A549 (cell line): ENCODE results near the gene PIP4K2A. TPM values are rescaled to one million over a fixed set of nuclear protein-coding genes. Genes with fewer than 3 reads are reported as not detected.
A peak's percentile ranks its signal among the peaks of the same experiment; 100 is the strongest.
"Not testable (repeated sequence)": the region's sequence is repeated elsewhere in the genome, so short reads cannot be mapped to it uniquely, and the experiment has no call there.

ENCODE experiments used
- ATAC-seq, 2 experiments: fragments of 200-7000 bp in 1 of 2; fragments of >200 bp in 1 of 2; cut with Nextera tagmentation in 1 of 2; cut with Tn5 transposase in 1 of 2; 3 replicates each; pipeline versions ENCODE4 v1.8.0 to v1.9.1; 2018 to 2020; ENCODE audit warnings: mild to moderate bottlenecking in 1 of 2, moderate library complexity in 1 of 2
- CTCF ChIA-PET: fragments of 300-600 bp; sonication (Branson Sonifier 250); formaldehyde crosslinking; extraction: SDS; loops from one replicate; lab custom pipeline; 2021; ENCODE audit warnings: antibody characterized with exemption, inconsistent platforms; lab: Yijun Ruan, JAX
- POLR2A ChIA-PET: fragments of 350-600 bp; formaldehyde crosslinking; extraction: SDS; loops from one replicate; lab custom pipeline; 2021; ENCODE audit warnings: antibody characterized with exemption, inconsistent platforms; lab: Yijun Ruan, JAX
- DNase-seq, 2 experiments: peaks; one replicate each; pipeline versions ENCODE4 v3.0.0 to v3.0.0-alpha.2; 2011 to 2016; ENCODE audit warnings: low read depth in 1 of 2, low spot score in 1 of 2
- FAIRE-seq: peaks from 2 replicates; lab custom pipeline; 2011; peaks lifted over from hg19 to GRCh38; lab: Jason Lieb, UNC
- H3K27ac ChIP-seq, 2 experiments: fragments of >200 bp; sonication (Bioruptor Twin); formaldehyde crosslinking; 3 replicates each; pipeline ENCODE4 v1.5.1; 2016 to 2017
- H3K4me1 ChIP-seq: fragments of >200 bp; sonication (Bioruptor Twin); formaldehyde crosslinking; 3 replicates; pipeline ENCODE4 v1.6.1; 2016
- H3K4me2 ChIP-seq: fragments of >200 bp; sonication (Bioruptor Twin); formaldehyde crosslinking; 3 replicates; pipeline ENCODE4 v1.6.1; 2016
- H3K4me3 ChIP-seq: fragments of >200 bp; sonication (Bioruptor Twin); formaldehyde crosslinking; 3 replicates; pipeline ENCODE4 v1.5.1; 2016
- H3K9me3 ChIP-seq: fragments of >200 bp; sonication (Bioruptor Twin); formaldehyde crosslinking; 3 replicates; pipeline ENCODE4 v1.6.1; 2016
- BCL3 ChIP-seq: fragments of >200 bp; sonication (Bioruptor Twin); formaldehyde crosslinking; IDR thresholded peaks from 3 replicates; pipeline ENCODE4 v1.6.1; 2016
- CBX2 ChIP-seq: fragments of 200-600 bp; sonication (generic); IDR thresholded peaks from 2 replicates; pipeline ENCODE4 v1.6.1; 2016; ENCODE audit warnings: low read depth, mild to moderate bottlenecking, borderline replicate concordance
- CHD2 ChIP-seq: fragments of 150-350 bp; IDR thresholded peaks from 2 replicates; pipeline ENCODE4 v1.6.1; 2014; ENCODE audit warnings: low read length; ENCODE audit not compliant: partially characterized antibody
- ELK1 ChIP-seq: fragments of 150-350 bp; IDR thresholded peaks from 2 replicates; pipeline ENCODE4 v1.6.1; 2014; ENCODE audit warnings: low read depth, mild to moderate bottlenecking, low read length
- ESRRA ChIP-seq: fragments of 150-350 bp; IDR thresholded peaks from 2 replicates; pipeline ENCODE4 v1.6.1; 2014; ENCODE audit warnings: mild to moderate bottlenecking, low read length, borderline replicate concordance
- GATA3 ChIP-seq: IDR thresholded peaks from 2 replicates; pipeline ENCODE4 v1.6.1; 2012; ENCODE audit warnings: borderline replicate concordance
- HMGXB4 ChIP-seq: fragments of 250-450 bp; sonication (Bioruptor Pico); IDR thresholded peaks from 2 replicates; pipeline ENCODE4 v1.5.0; 2021; ENCODE audit warnings: mild to moderate bottlenecking, moderate library complexity, borderline replicate concordance
- MAX ChIP-seq: IDR thresholded peaks from 2 replicates; pipeline ENCODE4 v1.6.1; 2012
- NFE2L2 ChIP-seq: fragments of 150-350 bp; conservative IDR thresholded peaks from 2 replicates; pipeline ENCODE4 v1.6.1; 2014; ENCODE audit warnings: low read length
- RAD21 ChIP-seq, 2 experiments: fragments of >200 bp in 1 of 2; sonication (Bioruptor Twin) in 1 of 2; formaldehyde crosslinking in 1 of 2; IDR thresholded peaks in 1 of 2; conservative IDR thresholded peaks in 1 of 2; 2 replicates in 1 of 2; 3 replicates in 1 of 2; pipeline ENCODE4 v1.6.1; 2012 to 2018; ENCODE audit warnings: inconsistent platforms in 1 of 2
- RCOR1 ChIP-seq: fragments of 150-350 bp; IDR thresholded peaks from 2 replicates; pipeline ENCODE4 v1.6.1; 2014; ENCODE audit warnings: antibody characterized with exemption, low read length, low read depth
- RFX5 ChIP-seq: fragments of 450-650 bp; IDR thresholded peaks from 2 replicates; pipeline ENCODE4 v1.7.1; 2014; ENCODE audit warnings: antibody characterized with exemption, mild to moderate bottlenecking, moderate library complexity
- SMC3 ChIP-seq: fragments of >200 bp; sonication (Bioruptor Twin); formaldehyde crosslinking; IDR thresholded peaks from 3 replicates; pipeline ENCODE4 v1.6.1; 2018; ENCODE audit warnings: inconsistent platforms
- SREBF2 ChIP-seq: fragments of 450-650 bp; IDR thresholded peaks from 2 replicates; pipeline ENCODE4 v1.6.1; 2014; ENCODE audit warnings: mild to moderate bottlenecking, moderate library complexity
- WGBS: methylation state at CpG from one replicate; pipeline ENCODE4 v1.1.6; 2017; ENCODE audit errors: missing lambda C conversion rate; 5-methylcytosine and 5-hydroxymethylcytosine counted together
- polyA plus RNA-seq, 4 experiments: library from polyadenylated mRNA; depleted of rRNA in 3 of 4; stranded (reverse); fragments of >200 nt; fragmentation: RNase III in 1 of 4; extraction: RNeasy Plus Mini Kit Qiagen cat#74134 plus additional on column Dnase treatment in 1 of 4; gene quantifications; 2 replicates in 3 of 4; 3 replicates in 1 of 4; pipeline ENCODE4 v1.2.3, GENCODE V29; 2011 to 2017

PIP4K2A gene
- polyA plus RNA-seq, 2 of the 4 experiments (the other 2 are of a cell fraction), result 23.1 to 24.0 TPM

GRCh38 chr10:22750131-22750530 lies 35.8 kb upstream of the PIP4K2A start:
- no peak for DNase-seq
- Histone ChIP-seq H3K9me3 (no peaks in the 10 kb centered on the region), H3K4me1 (no peaks in the 10 kb centered on the region), H3K27ac (no peak overlapping the region), H3K4me2 (no peak overlapping the region), H3K4me3 (no peak overlapping the region)
- no peak for ATAC-seq
- TF ChIP-seq RAD21 (conservative IDR thresholded peaks at IDR 0.05 in 1 of 2, IDR thresholded peaks at IDR 0.05 in 1 of 2) (no peak), NFE2L2 (no peak), SMC3 (no peak), RCOR1 (no peak), CHD2 (no peak), CBX2 (no peak), GATA3 (no peak), HMGXB4 (CRISPR knock-in tag) (no peak), SREBF2 (no peak), ELK1 (no peak)
- CTCF ChIA-PET, result interaction anchor here (0.5 to 1.8 kb wide), 2 partner anchors 10 to 312 kb away, joined by 3 to 4 read pairs; no protein-coding TSS in a partner anchor
- POLR2A ChIA-PET, result no interaction called here
- FAIRE-seq, result no peak
- 37% methylated on average over 2 of the region's 2 CpGs for WGBS

- WGBS, result 7% methylated on average over 2 of the region's 2 CpGs
- CTCF ChIA-PET, DNase-seq, H3K9me3 ChIP-seq, H3K27ac ChIP-seq, H3K4me2 ChIP-seq, FAIRE-seq, H3K4me1 ChIP-seq, H3K4me3 ChIP-seq, POLR2A ChIA-PET, ATAC-seq: not testable (repeated sequence)
Observed at GRCh38 chr10:22744858-22745257, 30.5 kb upstream of the PIP4K2A start.

GRCh38 chr10:22742678-22743077 lies 28.3 kb upstream of the PIP4K2A start:
- POLR2A ChIA-PET, result no interaction called here
- peak; percentile 59 for FAIRE-seq
- H3K4me2 ChIP-seq, result no peak overlapping the region

GRCh38 chr10:22741631-22742030 lies 27.3 kb upstream of the PIP4K2A start:
- H3K9me3 ChIP-seq, H3K27ac ChIP-seq, H3K4me2 ChIP-seq, POLR2A ChIA-PET, H3K4me3 ChIP-seq, H3K4me1 ChIP-seq, ATAC-seq, DNase-seq, FAIRE-seq: not testable (repeated sequence)
- 51% methylated on average over 4 of the region's 4 CpGs for WGBS
- CTCF ChIA-PET, result interaction anchor here (1.4 kb wide), 1 partner anchor 9 kb away, joined by 3 read pairs; no protein-coding TSS in a partner anchor

More at GRCh38 chr10:22742678-22743077, 28.3 kb upstream of the PIP4K2A start:
- Histone ChIP-seq H3K4me1 (peaks cover 1% of the 10 kb centered on the region; the same call in 1 of the 3 replicates), H3K27ac (no peak overlapping the region), H3K9me3 (no peaks in the 10 kb centered on the region)
- no peak for DNase-seq
- WGBS, result 18% methylated on average over 1 of the region's 1 CpG
- TF ChIP-seq RFX5 (no peak), BCL3 (no peak), ESRRA (no peak), CHD2 (no peak), HMGXB4 (CRISPR knock-in tag) (no peak), MAX (no peak)
- TF ChIP-seq, all 56 proteins: peak for 0
- ATAC-seq, result no peak
- CTCF ChIA-PET, result interaction anchor here (0.6 to 0.7 kb wide), 2 partner anchors 33 to 179 kb away, joined by 3 read pairs; no protein-coding TSS in a partner anchor
- no peak overlapping the region for H3K4me3 ChIP-seq
